T47D (cell line): ENCODE results near the gene CACNG3.

Source experiments
- DNase-seq, 2 experiments: peaks; one replicate each; pipeline versions ENCODE4 v3.0.0 to v3.0.0-alpha.2; 2011 to 2012; ENCODE audit warnings: low read depth in 1 of 2, low spot score in 1 of 2
- JUND ChIP-seq: IDR thresholded peaks from 2 replicates; pipeline ENCODE4 v1.6.1; 2012; ENCODE audit warnings: low read depth
- in situ Hi-C: cut with HindIII; loops from 2 replicates; pipeline ENCODE4 v1.10.0; 2016; ENCODE audit warnings: low sequenced_read_pairs, low pct_unique_long_range_greater_than_20kb

CACNG3 gene

GRCh38 chr16:24348545-24349290, 92.6 kb downstream of the CACNG3 start:
- in situ Hi-C loops, result no loop called here
- TF ChIP-seq JUND, result no peak
- no peak for DNase-seq

DNA sequence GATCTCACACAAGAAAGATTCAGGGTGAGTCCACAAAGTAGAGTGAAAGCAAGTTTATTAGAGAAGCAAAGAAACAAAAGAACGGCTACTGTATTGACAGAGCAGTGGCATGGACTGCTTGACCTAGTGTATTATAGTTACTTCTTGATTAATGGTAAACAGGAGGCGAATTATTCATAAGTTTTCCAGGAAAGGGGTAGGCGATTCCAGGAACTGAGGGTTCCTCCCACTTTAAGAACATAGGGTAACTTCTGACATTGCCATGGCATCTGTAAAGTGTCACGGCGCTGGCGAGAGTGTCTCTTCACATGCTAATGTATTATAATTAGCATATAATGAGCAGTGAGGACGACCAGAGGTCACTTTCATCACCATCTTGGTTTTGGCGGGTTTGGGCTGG, 93.2 kb downstream of the CACNG3 start:
- in situ Hi-C loops, result no loop called here
- no peak for DNase-seq
- TF ChIP-seq JUND, result no peak

DNA sequence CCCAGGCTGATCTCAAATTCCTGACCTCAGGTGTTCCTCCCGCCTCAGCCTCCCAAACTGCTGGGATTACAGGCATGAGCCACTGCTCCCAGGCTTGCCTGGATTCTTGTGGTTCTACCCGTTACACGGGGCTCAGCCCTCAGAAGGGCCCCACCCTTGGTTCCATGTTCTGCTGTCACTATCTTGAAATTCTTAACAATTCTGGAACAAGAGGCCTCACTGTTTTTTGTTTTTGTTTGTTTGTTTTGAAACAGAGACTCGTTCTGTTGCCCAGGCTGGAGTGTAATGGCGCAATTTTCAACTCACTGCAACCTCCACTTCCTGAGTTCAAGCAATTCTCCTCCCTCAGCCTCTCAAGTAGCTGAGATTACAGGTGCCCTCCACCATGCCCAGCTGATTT, 96.6 kb downstream of the CACNG3 start:
- in situ Hi-C loops, result no loop called here
- DNase-seq, result no peak
- TF ChIP-seq JUND, result no peak

DNA sequence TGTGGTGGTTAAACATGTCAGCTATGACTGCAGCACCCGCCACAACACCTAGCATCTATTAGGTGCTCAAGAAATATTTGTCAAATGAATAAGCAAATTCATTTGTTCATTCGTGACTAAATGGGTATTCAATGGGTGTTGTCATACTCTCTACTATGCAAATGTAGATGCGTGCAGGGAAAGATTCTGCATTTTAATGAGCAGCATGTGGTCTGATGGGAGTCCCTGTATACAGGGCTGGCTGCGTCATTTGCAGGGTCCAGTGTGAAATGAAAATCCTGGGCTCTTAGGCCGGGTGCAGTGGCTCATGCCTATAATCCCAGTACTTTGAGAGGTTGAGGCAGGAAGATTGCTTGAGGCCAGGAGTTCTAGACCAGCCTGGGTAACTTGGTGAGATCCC, 97.5 kb downstream of the CACNG3 start:
- in situ Hi-C loops, result no loop called here
- no peak for DNase-seq
- TF ChIP-seq JUND, result no peak

DNA sequence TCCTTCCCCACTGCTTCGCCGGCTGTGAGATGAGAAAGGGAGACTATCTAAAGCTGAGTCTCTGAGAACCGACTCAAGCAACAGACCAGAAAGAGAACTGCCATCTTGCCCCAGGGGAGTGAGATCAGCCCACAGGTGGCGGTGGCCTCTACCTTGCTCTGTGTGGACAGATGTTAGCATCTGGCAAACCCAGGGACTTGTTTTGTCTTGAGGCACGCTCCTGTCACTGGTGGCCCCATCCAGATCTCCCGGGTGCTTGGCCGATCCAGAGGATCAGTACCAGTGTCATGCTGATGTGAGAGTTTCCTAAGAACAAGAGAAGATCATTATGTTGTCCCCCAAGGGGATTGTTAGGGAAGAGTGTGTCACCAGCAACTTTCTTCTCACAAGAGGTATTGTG, 101.4 kb downstream of the CACNG3 start:
- no peak for TF ChIP-seq JUND
- in situ Hi-C loops, result no loop called here
- no peak for DNase-seq

- no peak for DNase-seq
- no peak for TF ChIP-seq JUND
- in situ Hi-C loops, result no loop called here
Observed at GRCh38 chr16:24358117-24358516, 102.0 kb downstream of the CACNG3 start.

DNA sequence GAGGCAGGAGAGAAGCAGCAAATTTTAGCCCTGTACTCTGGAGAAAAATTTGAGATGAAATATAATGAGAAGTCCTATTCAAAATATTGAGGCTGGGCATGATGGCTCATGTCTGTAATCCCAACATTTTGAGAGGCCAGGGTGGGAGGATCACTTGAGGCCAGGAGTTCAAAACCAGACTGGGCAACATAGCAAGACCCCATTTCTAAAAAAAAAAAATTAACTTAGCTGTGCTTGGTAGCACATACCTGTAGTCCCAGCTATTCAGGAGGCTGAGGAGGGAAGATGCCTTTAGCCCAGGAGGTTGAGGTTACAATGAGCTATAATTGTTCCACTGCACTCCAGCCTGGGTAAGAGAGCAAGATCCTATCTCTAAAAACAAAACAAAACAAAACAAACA, 103.4 kb downstream of the CACNG3 start:
- no peak for TF ChIP-seq JUND
- in situ Hi-C loops, result no loop called here
- DNase-seq, result no peak

- TF ChIP-seq JUND, result no peak
- in situ Hi-C loops, result no loop called here
- DNase-seq, result no peak
Observed at GRCh38 chr16:24360936-24361335, 104.8 kb downstream of the CACNG3 start.

GRCh38 chr16:24364596-24364995, 108.5 kb downstream of the CACNG3 start:
- no peak for TF ChIP-seq JUND
- in situ Hi-C loops, result no loop called here
- DNase-seq, result no peak

- in situ Hi-C loops, result no loop called here
- TF ChIP-seq JUND, result no peak
- DNase-seq, result no peak
Observed at GRCh38 chr16:24367186-24367710, 111.1 kb downstream of the CACNG3 start.

GRCh38 chr16:24372824-24373223, 116.7 kb downstream of the CACNG3 start:
- in situ Hi-C loops, result no loop called here
- TF ChIP-seq JUND, result no peak

DNA sequence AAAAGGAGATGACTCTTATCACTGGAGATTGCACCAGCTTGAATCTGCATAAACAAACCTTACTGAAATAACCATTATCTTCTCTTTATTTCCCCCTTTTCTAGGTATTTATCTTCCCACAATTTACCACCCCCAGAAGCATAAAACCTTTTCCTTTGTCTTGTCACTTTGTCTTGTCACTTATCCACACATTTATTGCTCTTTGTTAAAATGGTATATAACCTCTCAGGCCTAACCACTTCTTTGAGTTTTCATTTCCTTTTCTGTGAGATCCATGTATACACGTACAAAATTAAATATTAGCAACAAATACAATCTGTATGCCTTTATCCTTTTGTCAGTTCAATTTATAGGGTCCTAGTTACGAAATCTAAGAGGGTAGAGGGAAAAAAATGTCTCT, 122.9 kb downstream of the CACNG3 start:
- DNase-seq, result no peak
- TF ChIP-seq JUND, result no peak
- in situ Hi-C loops, result no loop called here

More at GRCh38 chr16:24372824-24373223, 116.7 kb downstream of the CACNG3 start:
- DNase-seq, result no peak

GRCh38 chr16:24381470-24382118, 125.5 kb downstream of the CACNG3 start:
- no peak for DNase-seq
- in situ Hi-C loops, result no loop called here
- no peak for TF ChIP-seq JUND
